Progenitor cell of endocrine pancreas (in vitro differentiated cells): Measurements from ENCODE around the gene ANGPT4. TPM values are rescaled to one million over a fixed set of nuclear protein-coding genes. Genes with fewer than 3 reads are reported as not detected.

Experiments used
- DNase-seq: peaks from one replicate; pipeline ENCODE4 v3.0.0; 2021; ENCODE audit warnings: low spot score; ENCODE audit not compliant: unreplicated experiment
- H3K27ac Mint-ChIP-seq: 2 replicates; pipeline ENCODE4 v1.8.0; 2021; ENCODE audit warnings: mild to moderate bottlenecking, moderate library complexity, mixed read lengths
- H3K27me3 Mint-ChIP-seq: 2 replicates; pipeline ENCODE4 v1.8.0; 2021; ENCODE audit warnings: mixed read lengths
- H3K36me3 Mint-ChIP-seq: 2 replicates; pipeline ENCODE4 v1.8.0; 2022; ENCODE audit warnings: mixed read lengths; ENCODE audit not compliant: insufficient read depth
- H3K4me1 Mint-ChIP-seq: 2 replicates; pipeline ENCODE4 v1.8.0; 2021; ENCODE audit warnings: low read depth, mixed read lengths
- H3K4me3 Mint-ChIP-seq: 2 replicates; pipeline ENCODE4 v1.8.0; 2021; ENCODE audit warnings: low read depth, mild to moderate bottlenecking, moderate library complexity, mixed read lengths
- H3K9me3 Mint-ChIP-seq: 2 replicates; pipeline ENCODE4 v1.8.0; 2021; ENCODE audit warnings: low read depth, mixed read lengths
- total RNA-seq: library from RNA; stranded (reverse); gene quantifications from 2 replicates; pipeline ENCODE4 v1.2.1, GENCODE V29; 2021
- TF ChIP-seq, protein P1 (sequence below): fragments of 200-600 bp; sonication (generic); IDR thresholded peaks from one replicate; pipeline ENCODE4 v1.5.0; 2021; ENCODE audit warnings: antibody characterized with exemption, mild to moderate bottlenecking; ENCODE audit not compliant: unreplicated experiment

The ANGPT4 gene
- total RNA-seq, 1 donor from 2014 or later = not detected

GRCh38 chr20:920311-920710 lies 4.2 kb upstream of the ANGPT4 start:
- TF ChIP-seq, protein P1, sequence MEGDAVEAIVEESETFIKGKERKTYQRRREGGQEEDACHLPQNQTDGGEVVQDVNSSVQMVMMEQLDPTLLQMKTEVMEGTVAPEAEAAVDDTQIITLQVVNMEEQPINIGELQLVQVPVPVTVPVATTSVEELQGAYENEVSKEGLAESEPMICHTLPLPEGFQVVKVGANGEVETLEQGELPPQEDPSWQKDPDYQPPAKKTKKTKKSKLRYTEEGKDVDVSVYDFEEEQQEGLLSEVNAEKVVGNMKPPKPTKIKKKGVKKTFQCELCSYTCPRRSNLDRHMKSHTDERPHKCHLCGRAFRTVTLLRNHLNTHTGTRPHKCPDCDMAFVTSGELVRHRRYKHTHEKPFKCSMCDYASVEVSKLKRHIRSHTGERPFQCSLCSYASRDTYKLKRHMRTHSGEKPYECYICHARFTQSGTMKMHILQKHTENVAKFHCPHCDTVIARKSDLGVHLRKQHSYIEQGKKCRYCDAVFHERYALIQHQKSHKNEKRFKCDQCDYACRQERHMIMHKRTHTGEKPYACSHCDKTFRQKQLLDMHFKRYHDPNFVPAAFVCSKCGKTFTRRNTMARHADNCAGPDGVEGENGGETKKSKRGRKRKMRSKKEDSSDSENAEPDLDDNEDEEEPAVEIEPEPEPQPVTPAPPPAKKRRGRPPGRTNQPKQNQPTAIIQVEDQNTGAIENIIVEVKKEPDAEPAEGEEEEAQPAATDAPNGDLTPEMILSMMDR = no peak
- DNase-seq = no peak
- no peaks in the 10 kb centered on the region for H3K36me3 Mint-ChIP-seq
- H3K4me3 Mint-ChIP-seq = no peak overlapping the region
- H3K27me3 Mint-ChIP-seq = peaks cover 2% of the 10 kb centered on the region
- no peak overlapping the region for H3K27ac Mint-ChIP-seq
- H3K9me3 Mint-ChIP-seq = peaks cover 3% of the 10 kb centered on the region
- peaks cover 10% of the 10 kb centered on the region for H3K4me1 Mint-ChIP-seq

DNA sequence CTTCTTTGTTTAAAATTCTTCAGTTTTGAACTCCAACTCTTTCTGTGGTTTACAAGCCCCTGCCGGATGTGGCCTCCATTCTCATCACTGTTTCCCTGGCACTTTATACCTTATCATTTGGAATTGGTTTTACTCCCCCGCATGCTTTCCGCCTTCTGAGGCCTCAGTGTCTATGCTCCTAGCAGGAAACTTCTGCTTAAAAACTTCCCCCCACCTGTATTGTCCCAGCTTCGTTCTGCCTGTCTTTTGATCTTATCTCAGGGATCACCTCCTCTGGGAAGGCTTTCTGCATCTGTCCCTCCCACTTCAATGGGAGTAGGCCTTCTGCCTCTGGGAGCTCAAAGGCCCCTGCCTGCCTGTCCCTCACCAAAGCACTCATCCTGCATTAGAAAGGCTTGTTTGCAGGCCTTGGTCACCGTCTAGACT lies 3.4 kb upstream of the ANGPT4 start:
- Mint-ChIP-seq H3K36me3 (no peaks in the 10 kb centered on the region), H3K27ac (no peak overlapping the region), H3K4me1 (peaks cover 10% of the 10 kb centered on the region), H3K4me3 (no peak overlapping the region), H3K9me3 (peaks cover 3% of the 10 kb centered on the region), H3K27me3 (peaks cover 4% of the 10 kb centered on the region)
- TF ChIP-seq, protein P1 = no peak
- no peak for DNase-seq

DNA sequence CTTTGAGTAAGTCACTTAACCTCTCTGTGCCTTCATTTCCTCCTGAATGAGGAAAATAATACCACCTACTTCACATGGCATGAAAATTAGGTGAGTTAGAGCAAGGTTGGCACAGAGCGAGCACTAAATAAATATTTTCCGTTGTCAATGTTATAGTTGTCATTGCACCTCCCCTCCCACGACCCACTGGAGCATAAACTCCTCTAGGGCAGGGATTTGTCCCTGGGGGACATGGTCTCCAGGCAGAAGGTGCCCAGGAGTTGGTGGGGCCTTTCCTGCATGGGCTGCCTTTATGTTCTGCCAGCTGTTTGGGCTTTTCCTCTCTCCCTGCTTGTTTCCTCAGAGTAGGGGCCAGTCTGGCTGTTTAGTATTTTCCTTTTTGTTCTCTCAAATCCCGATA lies 1.3 kb upstream of the ANGPT4 start:
- TF ChIP-seq, protein P1 = no peak
- Mint-ChIP-seq H3K4me1 (peaks cover 10% of the 10 kb centered on the region), H3K36me3 (no peaks in the 10 kb centered on the region), H3K9me3 (peaks cover 3% of the 10 kb centered on the region), H3K27ac (no peak overlapping the region), H3K27me3 (peaks cover 8% of the 10 kb centered on the region), H3K4me3 (no peak overlapping the region)
- no peak for DNase-seq

DNA sequence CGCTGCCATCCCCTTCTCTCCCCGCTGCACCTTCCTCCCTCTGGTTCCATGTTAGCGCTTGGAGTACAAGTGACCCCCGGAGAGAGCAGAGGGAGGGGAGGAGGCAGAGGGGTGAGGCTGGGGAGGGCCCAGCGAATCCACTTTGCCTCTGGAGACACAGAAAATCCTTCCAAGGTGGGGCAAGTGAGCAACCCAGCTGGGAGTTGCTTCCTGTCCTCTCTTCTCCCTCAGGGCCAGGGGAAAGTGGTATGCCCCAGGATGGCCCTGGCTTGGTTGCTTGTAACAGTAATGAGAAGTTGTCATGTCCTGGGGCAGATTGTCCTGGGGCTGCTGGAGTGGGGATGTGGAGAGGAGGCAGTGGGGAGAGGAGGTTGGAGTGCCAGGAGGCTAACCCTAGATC lies 691 bp upstream of the ANGPT4 start:
- Mint-ChIP-seq H3K27ac (no peak overlapping the region), H3K4me3 (no peak overlapping the region), H3K4me1 (peaks cover 10% of the 10 kb centered on the region), H3K27me3 (peaks cover 8% of the 10 kb centered on the region), H3K9me3 (peaks cover 3% of the 10 kb centered on the region), H3K36me3 (no peaks in the 10 kb centered on the region)
- TF ChIP-seq, protein P1 = no peak
- no peak for DNase-seq

GRCh38 chr20:914727-915498 lies 1.2 kb downstream of the ANGPT4 start:
- Mint-ChIP-seq H3K9me3 (no peaks in the 10 kb centered on the region), H3K36me3 (no peaks in the 10 kb centered on the region), H3K27ac (no peak overlapping the region), H3K4me3 (no peak overlapping the region), H3K27me3 (peaks cover 8% of the 10 kb centered on the region), H3K4me1 (peaks cover 10% of the 10 kb centered on the region)
- TF ChIP-seq, protein P1 = no peak
- DNase-seq = no peak
